ENCODE data around the gene HNRNPF. TPM values are rescaled to one million over a fixed set of nuclear protein-coding genes. Genes with fewer than 3 reads are reported as not detected.

Gene HNRNPF
- total RNA-seq, 2 donors from 2014 or later, result 283 to 299 TPM

DNA sequence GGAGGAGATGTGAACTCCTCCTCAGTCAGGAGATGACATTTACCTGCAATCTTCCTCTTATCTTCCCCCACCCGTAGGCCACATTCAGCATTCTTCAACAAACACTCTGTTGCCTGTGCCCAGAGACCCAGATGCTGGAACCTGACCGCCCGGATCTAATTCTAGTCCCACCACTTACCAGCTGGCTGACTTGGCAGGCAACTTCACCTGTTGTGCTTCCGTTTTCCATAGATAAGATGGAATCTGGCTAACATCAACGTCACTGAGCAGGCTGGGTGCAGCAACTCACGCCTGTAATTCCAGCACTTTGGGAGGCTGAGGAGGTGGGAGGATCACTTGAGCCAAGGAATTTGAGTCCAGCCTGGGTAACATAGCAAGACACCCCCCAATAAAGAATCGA, 58.8 kb downstream of the HNRNPF start:
- H3K4me3 Mint-ChIP-seq, result no peak overlapping the region
- no peaks in the 10 kb centered on the region for H3K9me3 Mint-ChIP-seq
- Histone ChIP-seq H3K4me1 (ENCODE audit: control insufficient read depth, insufficient read depth, low read length) (peaks cover 5% of the 10 kb centered on the region), H3K9ac (ENCODE audit: extremely low read depth, low read length, poor library complexity, severe bottlenecking) (no peak overlapping the region), H3K27me3 (ENCODE audit: control insufficient read depth, insufficient read depth, low read length, poor library complexity, severe bottlenecking) (no peaks in the 10 kb centered on the region), H3K36me3 (ENCODE audit: control insufficient read depth, insufficient read depth, low read length) (no peaks in the 10 kb centered on the region), H3K4me3 (ENCODE audit: low read length) (no peak overlapping the region), H3K27ac (ENCODE audit: low read depth, low read length) (no peak overlapping the region), H3K9me3 (ENCODE audit: control insufficient read depth, low read length) (no peaks in the 10 kb centered on the region)
- no peaks in the 10 kb centered on the region for H3K36me3 Mint-ChIP-seq (ENCODE audit: low read depth)
- H3K27me3 Mint-ChIP-seq (ENCODE audit: insufficient read depth), result no peaks in the 10 kb centered on the region
- no peak for DNase-seq
- TF ChIP-seq, protein P1, sequence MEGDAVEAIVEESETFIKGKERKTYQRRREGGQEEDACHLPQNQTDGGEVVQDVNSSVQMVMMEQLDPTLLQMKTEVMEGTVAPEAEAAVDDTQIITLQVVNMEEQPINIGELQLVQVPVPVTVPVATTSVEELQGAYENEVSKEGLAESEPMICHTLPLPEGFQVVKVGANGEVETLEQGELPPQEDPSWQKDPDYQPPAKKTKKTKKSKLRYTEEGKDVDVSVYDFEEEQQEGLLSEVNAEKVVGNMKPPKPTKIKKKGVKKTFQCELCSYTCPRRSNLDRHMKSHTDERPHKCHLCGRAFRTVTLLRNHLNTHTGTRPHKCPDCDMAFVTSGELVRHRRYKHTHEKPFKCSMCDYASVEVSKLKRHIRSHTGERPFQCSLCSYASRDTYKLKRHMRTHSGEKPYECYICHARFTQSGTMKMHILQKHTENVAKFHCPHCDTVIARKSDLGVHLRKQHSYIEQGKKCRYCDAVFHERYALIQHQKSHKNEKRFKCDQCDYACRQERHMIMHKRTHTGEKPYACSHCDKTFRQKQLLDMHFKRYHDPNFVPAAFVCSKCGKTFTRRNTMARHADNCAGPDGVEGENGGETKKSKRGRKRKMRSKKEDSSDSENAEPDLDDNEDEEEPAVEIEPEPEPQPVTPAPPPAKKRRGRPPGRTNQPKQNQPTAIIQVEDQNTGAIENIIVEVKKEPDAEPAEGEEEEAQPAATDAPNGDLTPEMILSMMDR (conservative IDR thresholded peaks at IDR 0.05), result no peak
- H3K4me1 Mint-ChIP-seq, result peaks cover 20% of the 10 kb centered on the region
- WGBS, 2 experiments (ENCODE audit: insufficient coverage in 1 of 2, insufficient read length in 1 of 2), result 91 to 100% methylated on average over 4 to 7 of the region's 7 CpGs
- no peak overlapping the region for H3K27ac Mint-ChIP-seq

DNA sequence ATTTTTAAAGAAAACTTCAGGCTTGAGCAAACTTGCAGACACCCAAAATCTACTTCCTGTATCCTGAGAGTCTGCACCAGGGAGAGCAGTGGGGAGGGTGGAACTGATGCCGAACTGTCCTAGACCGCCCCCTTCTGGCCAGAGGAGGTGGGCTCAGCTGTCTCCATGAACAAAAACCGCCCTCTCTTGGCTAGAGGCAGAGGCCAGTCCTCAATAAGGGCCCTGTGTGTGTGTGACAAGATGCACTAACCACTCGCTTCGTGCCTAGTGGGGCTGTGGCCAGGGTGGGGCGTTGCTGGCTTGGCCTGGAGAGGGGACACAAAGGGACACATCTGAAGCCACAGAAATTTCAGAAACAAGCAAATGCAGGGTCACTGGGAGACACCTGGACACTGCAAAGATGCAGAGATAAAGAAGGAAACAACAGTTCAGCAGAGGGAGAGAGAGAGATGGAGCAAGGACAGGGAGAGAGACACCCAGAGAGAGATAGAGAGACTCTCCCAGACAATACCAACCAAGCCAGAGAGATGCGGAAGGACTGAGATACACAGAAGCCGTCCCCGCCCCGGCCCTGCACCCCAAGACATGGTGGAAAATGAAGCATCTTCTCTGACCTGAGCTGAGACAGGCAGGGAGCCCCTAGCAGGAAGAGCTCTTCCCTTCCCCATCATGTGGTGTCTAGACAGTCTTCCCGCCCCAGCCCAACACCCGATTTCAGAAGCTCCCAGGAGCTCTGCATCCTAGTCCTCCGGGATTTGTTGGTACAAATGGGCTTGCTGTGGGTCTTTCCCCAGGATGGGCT, 60.3 kb downstream of the HNRNPF start:
- TF ChIP-seq, protein P1 (conservative IDR thresholded peaks at IDR 0.05), result peak; percentile 97
- Mint-ChIP-seq H3K27ac (no peak overlapping the region), H3K4me3 (no peak overlapping the region), H3K4me1 (peaks cover 10% of the 10 kb centered on the region), H3K36me3 (ENCODE audit: low read depth) (no peaks in the 10 kb centered on the region), H3K27me3 (ENCODE audit: insufficient read depth) (no peaks in the 10 kb centered on the region), H3K9me3 (no peaks in the 10 kb centered on the region)
- Histone ChIP-seq H3K4me1 (ENCODE audit: control insufficient read depth, insufficient read depth, low read length) (peaks cover 3% of the 10 kb centered on the region), H3K27me3 (ENCODE audit: control insufficient read depth, insufficient read depth, low read length, poor library complexity, severe bottlenecking) (no peaks in the 10 kb centered on the region), H3K4me3 (ENCODE audit: low read length) (no peak overlapping the region), H3K36me3 (ENCODE audit: control insufficient read depth, insufficient read depth, low read length) (no peaks in the 10 kb centered on the region), H3K9ac (ENCODE audit: extremely low read depth, low read length, poor library complexity, severe bottlenecking) (no peak overlapping the region), H3K27ac (ENCODE audit: low read depth, low read length) (no peak overlapping the region), H3K9me3 (ENCODE audit: control insufficient read depth, low read length) (no peaks in the 10 kb centered on the region)
- WGBS, 2 experiments (ENCODE audit: insufficient coverage in 1 of 2, insufficient read length in 1 of 2), result 41 to 51% methylated on average over 7 to 13 of the region's 13 CpGs
- DNase-seq, result peak; percentile 96

DNA sequence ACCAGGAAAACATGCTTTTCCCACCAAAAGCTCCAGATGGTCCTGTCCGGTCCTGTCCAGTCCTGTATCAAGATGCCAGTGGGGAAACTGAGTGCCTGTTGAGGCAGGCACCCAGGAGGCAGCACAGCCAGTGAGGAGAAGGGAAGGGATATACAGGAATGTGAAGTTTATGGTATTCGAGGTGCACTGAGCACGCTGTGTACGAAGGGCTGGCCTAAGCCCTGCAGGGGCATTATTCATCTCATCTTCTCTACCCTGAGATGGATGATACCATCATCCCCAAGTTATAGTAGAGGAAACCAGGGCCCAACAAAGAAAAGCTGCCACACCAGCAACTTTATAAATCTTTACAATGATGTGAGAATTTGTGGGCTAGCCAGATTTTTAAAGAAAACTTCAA, 61.0 kb downstream of the HNRNPF start:
- no peaks in the 10 kb centered on the region for H3K36me3 Mint-ChIP-seq (ENCODE audit: low read depth)
- H3K9me3 Mint-ChIP-seq, result no peaks in the 10 kb centered on the region
- H3K27me3 ChIP-seq (ENCODE audit: control insufficient read depth, insufficient read depth, low read length, poor library complexity, severe bottlenecking), result no peaks in the 10 kb centered on the region
- TF ChIP-seq, protein P1 (conservative IDR thresholded peaks at IDR 0.05), result no peak
- no peak overlapping the region for H3K4me3 Mint-ChIP-seq
- H3K4me3 ChIP-seq (ENCODE audit: low read length), result no peak overlapping the region
- peaks cover 5% of the 10 kb centered on the region for H3K4me1 Mint-ChIP-seq
- no peak overlapping the region for H3K9ac ChIP-seq (ENCODE audit: extremely low read depth, low read length, poor library complexity, severe bottlenecking)
- H3K27ac Mint-ChIP-seq, result no peak overlapping the region
- no peaks in the 10 kb centered on the region for H3K4me1 ChIP-seq (ENCODE audit: control insufficient read depth, insufficient read depth, low read length)
- no peaks in the 10 kb centered on the region for H3K9me3 ChIP-seq (ENCODE audit: control insufficient read depth, low read length)
- H3K36me3 ChIP-seq (ENCODE audit: control insufficient read depth, insufficient read depth, low read length), result no peaks in the 10 kb centered on the region
- 99 to 100% methylated on average over 3 to 4 of the region's 4 CpGs for WGBS, 2 experiments (ENCODE audit: insufficient coverage in 1 of 2, insufficient read length in 1 of 2)
- H3K27ac ChIP-seq (ENCODE audit: low read depth, low read length), result no peak overlapping the region
- H3K27me3 Mint-ChIP-seq (ENCODE audit: insufficient read depth), result no peaks in the 10 kb centered on the region
- DNase-seq, result no peak
